NCI-H226 (cell line): ENCODE results near the gene TCF7L1.

Source experiments
- DNase-seq: peaks from one replicate; pipeline ENCODE4 v3.0.0-alpha.2; 2015

TCF7L1 gene

GRCh38 chr2:85164145-85164569 lies 31.0 kb downstream of the TCF7L1 start:
- DNase-seq, result no peak

DNA sequence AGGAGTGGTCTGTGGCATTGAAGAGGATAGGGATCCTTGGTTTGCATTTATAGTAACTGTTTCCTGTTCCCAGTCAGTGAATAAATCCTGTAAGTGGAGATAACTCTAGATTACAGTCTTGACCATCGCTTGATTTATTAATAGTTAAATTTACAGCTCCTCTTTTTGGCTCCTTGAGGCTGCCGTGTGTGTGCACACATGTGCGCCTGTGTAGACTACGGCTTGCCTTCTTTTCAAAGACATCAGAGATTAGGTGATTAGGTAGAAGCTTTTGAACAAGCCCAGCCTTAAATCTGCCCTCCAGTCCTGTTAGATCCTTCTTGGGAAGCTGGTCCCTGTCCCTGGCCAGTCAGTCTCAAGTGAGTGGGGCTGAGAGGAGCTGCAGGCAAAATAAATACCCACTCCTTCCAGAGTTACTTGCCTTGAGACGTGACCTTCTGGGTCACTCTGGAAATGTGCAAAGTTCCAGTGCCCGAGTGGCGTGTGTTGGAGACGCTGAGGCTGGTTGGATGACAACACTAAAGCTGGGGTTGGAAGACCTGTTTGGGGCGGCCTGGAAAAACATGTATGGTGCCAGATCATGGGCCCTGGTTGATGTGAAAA lies 32.0 kb downstream of the TCF7L1 start:
- no peak for DNase-seq

DNA sequence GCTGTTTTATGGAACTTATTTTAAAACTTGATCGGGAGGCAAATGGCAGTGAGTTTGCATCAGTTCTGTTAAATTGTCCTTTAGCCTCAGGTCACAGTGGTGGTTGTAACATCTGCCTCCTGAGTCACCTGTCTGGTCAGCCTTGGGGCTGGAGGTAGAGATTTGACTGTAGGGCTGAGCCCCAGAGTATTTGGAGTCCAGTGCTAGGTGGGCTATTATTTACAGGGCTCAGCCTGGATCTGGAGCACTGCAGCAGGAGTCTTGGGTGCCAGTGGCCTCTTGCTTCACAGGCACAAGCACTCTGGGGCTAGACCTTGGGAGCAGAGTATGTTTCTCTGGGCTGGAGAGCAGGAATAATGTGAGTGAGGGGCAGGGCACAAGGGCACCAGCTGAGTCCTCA lies 32.8 kb downstream of the TCF7L1 start:
- DNase-seq, result no peak

DNA sequence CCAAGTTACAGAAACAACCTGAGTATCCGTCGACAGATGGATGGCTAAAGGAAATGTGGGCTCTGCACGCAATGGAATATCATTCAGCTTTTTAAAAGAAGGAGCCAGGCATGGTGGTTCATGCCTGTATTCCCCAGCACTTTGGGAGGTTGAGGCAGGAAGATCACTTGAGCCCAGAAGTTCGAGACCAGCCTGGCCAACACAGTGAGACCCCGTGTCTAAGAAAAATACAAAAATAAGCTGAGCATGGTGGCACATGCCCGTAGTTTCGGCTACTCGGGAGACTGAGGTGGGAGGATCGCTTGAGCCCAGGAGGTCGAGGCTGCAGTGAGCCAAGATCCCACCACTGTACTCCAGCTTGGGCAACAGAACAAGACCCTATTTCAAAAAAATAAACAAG lies 34.3 kb downstream of the TCF7L1 start:
- DNase-seq, result no peak

DNA sequence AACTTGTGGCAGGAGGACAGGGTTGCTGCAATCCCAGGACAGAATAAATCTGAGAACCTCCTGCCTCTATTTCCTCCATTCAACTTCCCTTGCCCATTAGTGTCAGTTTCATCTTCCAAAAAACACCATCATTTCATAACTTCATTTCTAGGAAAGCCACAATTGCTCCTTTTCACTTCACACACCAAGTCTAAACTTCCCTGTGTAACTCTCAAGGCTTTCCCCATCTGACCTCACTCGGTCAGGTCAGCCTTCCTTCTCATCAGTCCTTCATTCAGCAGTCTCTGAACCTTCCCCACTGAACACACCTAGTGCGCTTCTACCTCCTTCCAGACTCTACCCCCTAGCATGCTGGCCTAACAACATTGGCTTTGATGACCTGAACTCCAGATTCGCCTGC lies 35.8 kb downstream of the TCF7L1 start:
- DNase-seq, result no peak

DNA sequence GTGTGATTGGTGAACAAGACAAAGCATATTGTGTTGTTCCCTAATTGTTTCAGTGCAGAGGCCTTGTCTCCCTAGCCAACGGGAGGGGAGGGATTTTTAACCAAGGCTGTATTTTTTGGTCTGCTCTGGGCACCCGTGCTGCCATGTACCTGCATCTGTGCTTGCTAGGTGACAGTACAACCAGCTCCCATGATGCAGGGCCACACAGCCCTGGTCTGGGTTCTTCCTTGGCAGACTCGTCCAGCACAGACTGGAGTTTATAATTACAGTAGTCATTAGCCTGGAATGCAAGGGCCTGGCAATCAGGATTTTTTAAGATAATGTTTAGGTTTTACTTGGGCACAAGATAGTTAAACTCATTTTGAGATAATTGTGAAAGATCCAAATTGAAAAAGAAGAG lies 36.4 kb downstream of the TCF7L1 start:
- no peak for DNase-seq

GRCh38 chr2:85170938-85171475 lies 37.8 kb downstream of the TCF7L1 start:
- DNase-seq, result no peak

DNA sequence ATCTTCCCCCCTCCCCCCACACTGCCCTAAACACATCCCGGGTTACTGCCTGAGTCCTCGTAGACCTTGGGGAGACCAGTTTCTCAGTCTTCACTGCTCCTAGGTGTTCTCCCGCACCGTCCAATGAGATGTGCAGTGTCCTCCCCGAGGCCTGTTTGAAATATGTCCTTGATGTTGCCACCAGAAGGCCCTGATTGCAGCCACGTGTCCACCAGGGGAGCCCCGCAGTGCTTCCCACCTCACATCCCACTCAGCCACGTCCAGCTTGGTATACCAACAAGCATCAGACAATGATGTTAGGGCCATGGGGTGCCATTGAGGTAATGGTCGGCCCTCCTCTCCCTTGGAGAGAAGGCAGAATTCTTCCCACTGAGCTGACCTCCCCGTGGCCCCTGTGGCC lies 38.7 kb downstream of the TCF7L1 start:
- no peak for DNase-seq

GRCh38 chr2:85173909-85174308 lies 40.7 kb downstream of the TCF7L1 start:
- DNase-seq, result no peak

DNA sequence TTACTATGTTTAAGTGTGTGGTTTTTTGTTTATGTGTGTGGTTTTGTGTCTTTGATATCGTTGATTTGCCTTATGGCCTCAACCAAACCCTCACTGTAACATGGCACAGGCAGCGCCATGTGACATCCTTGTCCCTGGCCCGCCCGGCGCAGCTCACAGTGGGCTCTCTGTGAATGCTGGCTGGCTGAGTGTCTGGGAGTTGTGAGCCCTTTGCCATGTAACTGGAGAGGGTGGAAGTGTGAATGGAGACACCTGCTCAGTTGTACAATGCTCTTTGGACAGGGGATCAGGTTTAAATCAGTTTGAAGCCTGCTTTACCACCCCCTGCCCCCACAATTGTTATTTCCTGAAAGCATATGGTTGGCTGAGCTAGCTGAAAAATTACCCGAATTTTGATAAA lies 41.8 kb downstream of the TCF7L1 start:
- DNase-seq, result no peak

DNA sequence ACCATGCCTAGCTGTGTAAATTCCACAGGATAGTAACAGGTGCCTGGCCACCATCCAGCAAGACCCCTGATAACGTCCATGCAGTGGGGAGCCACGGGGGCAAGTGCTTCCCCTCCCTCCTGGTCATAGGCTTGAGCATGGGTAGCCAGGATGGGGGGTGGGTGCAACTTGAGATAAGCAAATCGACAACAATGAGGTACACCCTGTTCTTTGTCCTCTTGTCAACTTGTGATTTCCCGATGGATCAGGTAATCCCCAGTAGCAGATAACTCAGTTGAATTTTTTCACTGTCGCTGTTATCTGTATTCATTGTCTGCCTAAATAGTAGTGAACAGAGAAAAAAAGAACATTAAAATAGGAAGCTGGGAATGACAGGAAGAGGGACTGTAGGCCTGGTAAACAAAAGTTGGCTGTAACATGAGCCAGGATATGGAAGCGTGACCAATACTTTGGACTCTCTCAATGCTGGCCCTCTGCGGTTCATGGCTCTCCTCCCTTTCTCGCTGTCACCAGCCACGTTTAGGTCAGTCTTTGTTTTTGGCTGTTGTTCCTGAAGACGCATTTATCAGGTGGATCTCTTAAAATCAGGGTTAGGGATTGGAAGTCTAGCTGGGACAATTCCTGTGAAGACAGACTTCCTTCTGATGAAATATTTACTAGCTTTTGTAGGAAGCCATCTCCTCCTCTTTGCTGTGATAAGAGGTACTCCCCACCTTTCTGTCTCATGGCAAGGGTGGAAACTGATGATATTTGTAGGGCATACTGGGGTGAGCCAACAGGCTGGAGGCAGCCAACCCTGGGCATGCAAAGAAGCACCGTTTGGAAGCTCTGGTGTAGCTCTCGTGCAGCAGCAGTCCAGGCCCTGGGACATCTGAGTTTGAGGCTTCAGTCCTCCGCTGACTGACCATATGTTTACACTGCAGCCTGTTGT lies 42.4 kb downstream of the TCF7L1 start:
- DNase-seq, result no peak

GRCh38 chr2:85177031-85177824 lies 44.0 kb downstream of the TCF7L1 start:
- DNase-seq, result no peak

DNA sequence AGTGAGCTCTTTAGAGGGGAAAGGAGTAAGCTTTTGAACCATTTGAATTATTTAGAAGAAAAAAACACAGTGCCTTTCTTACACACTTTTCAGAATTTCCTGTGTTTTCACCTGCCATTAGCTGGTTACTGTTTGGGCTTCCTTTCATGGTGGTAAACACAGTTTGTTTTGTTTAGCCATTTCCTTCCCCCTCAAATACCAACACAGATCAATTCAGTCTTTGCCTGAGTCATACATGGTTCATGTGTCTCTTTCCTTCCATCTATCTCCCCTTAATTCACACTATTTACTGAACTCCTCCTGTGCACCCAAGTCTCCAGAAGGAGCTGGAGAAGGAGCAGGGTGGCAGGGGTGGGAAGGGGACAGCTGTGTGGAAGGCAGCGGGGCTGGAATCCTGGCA lies 45.0 kb downstream of the TCF7L1 start:
- DNase-seq, result no peak

DNA sequence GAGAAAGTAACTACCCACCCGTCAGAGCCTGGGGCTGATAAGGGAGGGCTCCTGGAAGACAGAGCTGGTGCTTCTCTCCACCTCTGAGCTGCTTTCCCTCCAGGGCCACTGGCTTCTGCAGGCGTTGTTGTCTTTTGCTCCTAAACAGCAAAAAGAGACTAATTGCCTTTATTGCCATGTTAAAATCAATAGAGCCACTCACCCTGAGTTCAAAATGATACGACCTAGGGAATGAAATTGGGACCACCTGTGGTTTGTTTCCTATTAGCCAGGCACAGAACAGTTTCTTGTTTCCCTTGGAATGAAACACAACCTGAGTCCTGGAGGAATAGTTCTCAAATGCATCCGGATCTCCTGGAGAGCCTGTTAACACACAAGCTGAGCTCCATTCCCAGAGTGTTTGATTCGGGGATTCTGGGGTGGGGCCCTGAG lies 45.8 kb downstream of the TCF7L1 start:
- no peak for DNase-seq

- DNase-seq, result no peak
Observed at GRCh38 chr2:85179541-85179940, 46.3 kb downstream of the TCF7L1 start.

DNA sequence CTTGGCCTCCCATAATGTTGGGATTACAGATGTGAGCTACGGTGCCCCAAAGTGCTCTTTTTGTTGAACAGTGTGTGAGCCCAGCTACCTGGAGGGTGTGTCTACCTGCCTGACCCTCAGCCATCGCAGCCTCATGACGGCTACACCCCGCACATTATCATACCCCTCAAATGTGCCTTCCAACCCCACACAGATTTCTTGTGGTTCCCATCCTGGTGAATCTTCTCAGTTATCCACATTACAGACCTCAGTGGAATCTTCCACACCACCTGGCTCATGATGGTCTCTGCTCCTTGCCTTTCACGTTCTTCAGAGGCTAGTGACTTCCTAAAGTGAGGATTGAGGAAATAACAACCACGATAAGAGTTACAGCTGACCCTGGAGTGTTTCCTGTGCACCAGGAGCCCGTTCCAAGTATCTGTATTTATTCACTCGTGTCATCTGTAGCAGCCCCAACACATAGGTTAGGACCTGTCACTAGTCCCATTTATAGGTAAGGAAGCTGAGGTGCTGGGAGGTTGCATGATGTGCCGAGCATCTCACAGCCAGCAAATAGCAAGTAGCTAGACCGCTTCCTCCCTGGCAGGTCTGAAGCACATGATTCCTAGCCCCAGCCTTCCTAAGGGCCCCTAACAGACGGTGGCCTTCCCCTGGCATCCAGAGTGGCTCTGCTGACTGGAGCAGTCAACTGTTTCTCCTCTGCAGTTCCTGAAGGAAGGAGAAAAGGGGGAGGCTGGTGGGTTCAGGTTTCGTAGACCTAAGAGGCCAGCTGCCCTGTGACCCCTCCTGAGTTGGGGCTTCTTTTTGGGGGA lies 47.3 kb downstream of the TCF7L1 start:
- no peak for DNase-seq

DNA sequence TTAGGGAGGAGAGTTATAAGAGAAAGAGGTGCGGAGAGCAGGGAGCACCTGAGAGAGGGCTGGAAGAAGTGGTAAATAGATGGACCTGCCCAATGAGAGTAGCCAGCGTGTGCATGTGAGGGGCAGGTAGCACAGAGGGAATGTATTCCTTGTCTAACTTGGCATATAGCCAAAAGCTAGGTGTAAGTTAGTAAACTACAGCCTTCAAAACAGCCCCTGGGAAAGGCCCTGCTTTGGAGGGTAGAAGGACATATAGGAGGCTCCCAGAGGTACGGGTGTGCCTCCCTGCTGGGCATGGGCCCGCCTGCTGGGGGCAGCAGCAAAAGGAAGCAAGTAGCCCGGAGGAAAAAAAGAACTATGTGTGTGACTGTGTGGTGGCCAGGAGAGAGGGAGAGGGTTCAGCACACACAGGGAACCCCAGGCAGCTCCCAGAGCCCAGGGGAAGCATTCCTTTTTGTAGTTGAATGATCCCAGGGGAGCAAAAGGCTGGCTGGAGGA lies 48.0 kb downstream of the TCF7L1 start:
- no peak for DNase-seq

DNA sequence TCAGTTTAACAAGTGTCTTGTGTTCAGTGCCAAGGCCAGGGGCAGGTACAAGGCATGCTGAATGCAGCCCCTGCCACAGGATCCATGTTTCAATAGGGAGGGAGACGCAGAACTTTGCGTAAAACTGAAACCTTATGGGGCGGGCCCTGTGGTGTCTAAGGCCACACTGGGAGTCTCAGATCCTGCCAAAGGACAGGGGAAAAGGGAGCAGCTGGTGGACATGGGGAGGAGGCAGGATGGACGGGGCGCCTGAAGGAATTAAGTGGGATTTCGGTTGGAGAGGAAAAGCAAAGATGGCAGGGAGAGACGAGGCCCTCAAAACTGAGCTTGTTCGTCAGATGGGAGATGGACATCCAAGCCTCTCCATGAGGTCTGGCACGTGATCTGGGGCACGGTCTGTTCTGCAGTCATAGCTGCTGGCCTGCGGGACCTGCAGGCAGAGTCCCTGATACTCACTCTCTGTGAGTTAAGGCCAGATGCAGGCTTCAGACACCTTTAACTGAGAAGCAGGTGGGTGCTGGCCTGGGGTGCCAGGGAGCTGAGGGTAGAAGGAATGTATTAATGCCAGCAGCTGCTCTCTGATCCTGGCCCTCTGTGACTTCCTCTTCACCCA lies 48.8 kb downstream of the TCF7L1 start:
- no peak for DNase-seq

- no peak for DNase-seq
Observed at GRCh38 chr2:85183076-85183475, 49.9 kb downstream of the TCF7L1 start.

DNA sequence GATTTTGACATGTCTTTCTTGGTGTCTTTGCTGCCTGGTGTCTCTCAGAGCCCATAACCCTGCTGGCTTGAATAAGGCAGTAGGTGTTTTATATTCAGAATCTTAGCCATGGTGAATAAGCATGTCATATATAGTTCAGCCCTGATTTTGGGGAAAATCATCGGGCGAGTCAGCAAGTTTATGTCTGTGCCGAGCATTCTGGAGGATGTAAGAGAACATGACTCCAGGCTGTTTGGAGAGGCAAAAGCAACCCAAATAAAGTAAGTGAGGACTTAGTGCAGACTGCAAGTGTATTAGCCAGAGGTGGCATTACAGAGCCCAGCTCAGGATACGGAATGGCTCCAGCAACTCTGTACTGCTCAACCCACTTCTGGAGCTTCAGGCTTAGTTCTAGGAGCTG lies 50.3 kb downstream of the TCF7L1 start:
- peak; percentile 19 for DNase-seq

DNA sequence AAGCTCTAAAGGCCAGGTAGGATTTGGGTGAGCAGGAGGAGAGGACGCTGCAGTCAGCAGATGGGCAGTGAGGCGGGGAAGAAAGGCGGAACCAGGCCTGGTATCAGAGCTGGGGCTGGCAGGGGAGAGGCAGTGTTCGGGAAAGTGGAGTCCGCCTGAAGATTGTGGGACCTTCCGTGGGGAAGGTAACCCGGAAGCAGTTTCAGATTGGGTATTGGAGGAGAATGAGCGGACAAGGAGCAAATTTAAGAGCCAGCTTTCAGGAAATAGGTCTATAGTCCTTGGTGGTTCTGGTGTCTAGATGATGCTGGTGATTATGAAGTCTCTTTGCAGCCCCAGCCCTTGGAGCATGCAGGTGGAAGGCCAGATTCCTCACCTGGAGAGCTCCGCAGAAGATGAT lies 51.0 kb downstream of the TCF7L1 start:
- no peak for DNase-seq

DNA sequence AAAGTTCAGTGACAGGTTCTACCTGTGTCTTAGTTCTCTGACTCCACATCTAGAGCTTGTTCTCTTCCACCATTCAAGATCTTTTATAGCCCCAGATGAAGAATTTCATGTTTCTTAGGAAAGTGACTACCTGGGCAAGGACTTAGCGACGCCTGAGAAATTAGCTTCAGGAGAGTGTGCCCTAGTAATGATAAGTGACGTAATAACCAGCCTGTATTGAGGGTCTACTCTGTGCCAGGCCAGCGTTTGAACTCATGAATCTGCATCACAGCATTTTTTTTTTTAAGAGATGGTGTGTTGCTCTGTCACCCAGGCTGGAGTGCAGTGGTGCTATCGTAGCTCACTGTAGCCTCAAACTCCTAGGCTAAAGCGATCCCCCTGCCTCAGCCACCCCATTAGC lies 51.8 kb downstream of the TCF7L1 start:
- no peak for DNase-seq
